Amniotic epithelial cell (primary cell): ENCODE results near the gene ZNF354C.
A peak's percentile ranks its signal among the peaks of the same experiment; 100 is the strongest.

ENCODE experiments used
- DNase-seq: peaks from one replicate; pipeline ENCODE4 v3.0.0-alpha.2; 2010; ENCODE audit warnings: low read depth

Gene ZNF354C

DNA sequence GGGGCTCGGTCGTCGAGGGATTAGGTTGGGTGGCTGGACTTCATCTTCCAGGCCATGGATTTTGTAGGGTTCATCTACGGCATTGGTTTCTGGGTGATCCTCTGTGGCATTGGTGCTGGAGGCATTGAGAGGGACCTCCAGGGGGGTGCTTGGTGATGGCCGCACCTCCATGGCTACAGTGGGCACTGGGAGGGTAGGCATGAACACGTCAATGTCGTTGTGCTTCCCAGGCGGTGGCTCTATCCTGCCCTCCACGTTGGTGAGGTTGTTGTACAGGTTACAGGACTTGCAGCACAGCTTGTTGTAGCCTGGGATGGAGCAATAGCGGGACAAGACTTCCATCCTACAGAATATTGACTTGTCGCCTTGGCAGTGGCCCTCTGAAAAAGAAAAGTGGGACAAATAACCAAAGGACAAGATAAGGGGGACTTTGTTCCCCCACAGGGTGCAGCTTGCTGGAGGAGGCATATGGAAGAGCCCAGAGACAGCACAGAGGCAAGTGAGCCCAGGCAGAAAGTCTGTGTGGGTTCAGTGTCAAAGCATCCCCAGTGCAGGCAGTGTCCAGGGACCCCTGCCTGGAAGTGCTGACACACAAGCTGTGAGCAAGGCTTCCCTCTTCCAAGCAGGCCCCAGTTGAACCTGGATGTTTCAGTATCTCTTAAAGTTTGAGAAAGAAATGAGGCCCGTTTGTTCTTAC, 53.9 kb downstream of the ZNF354C start:
- no peak for DNase-seq

DNA sequence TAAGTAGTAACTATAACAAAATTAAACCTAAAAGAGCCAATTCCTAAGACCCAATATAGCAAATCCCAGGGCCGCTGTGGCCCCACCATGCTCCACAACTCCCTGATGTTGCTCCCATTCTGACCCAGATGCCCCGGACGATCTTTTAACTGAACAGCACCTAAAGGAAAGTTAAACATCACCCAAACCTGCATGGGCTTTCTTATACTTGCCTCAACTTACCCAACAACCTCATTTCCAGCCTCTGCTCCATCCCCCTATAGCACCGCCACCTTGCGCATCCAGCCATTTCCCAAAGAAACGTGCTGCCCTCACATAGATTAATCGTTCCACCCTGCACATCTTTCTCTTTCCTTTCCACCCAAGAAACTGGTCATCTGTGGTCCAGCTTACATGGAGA, 54.6 kb downstream of the ZNF354C start:
- DNase-seq: no peak

DNA sequence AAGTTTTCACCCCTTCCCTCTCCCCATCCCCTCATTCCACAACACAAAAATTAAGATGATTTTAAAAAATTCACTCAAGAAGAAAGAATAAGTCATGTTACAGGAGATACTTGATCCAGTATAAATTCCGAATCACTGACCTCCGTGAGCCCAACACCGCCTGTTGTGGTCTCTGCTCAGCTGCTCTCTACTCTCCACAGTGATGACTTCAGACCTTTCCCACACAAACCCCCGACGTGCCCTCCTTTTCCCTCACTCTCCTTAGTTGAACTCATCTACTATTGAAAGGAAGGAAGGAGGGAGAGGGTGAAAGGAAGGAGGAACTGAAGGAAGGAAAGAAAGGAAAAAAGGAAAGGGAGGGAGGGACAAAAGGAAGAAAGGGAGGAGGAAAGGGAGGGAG, 55.1 kb downstream of the ZNF354C start:
- no peak for DNase-seq

- no peak for DNase-seq
These were observed 55.8 kb downstream of the ZNF354C start for GRCh38 chr5:179115845-179116524.

DNA sequence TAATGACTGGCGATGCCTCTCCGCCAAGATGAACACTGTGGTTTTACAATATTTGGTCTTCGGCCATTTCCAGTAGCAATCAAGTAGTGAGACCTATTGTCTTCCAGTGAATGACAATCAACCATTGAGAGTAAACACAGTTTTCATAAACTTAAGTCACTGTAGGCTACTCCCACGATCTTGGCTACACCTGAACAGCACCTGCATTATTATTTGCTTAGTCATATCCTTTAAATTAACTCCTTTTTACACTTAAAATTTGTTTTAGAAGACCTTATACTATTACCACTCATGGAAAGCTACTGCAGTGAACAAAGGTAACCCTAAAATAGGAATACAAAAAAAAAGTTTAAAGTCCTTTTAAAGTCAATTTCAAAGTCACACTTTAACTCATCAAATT, 58.2 kb downstream of the ZNF354C start:
- DNase-seq: no peak

DNA sequence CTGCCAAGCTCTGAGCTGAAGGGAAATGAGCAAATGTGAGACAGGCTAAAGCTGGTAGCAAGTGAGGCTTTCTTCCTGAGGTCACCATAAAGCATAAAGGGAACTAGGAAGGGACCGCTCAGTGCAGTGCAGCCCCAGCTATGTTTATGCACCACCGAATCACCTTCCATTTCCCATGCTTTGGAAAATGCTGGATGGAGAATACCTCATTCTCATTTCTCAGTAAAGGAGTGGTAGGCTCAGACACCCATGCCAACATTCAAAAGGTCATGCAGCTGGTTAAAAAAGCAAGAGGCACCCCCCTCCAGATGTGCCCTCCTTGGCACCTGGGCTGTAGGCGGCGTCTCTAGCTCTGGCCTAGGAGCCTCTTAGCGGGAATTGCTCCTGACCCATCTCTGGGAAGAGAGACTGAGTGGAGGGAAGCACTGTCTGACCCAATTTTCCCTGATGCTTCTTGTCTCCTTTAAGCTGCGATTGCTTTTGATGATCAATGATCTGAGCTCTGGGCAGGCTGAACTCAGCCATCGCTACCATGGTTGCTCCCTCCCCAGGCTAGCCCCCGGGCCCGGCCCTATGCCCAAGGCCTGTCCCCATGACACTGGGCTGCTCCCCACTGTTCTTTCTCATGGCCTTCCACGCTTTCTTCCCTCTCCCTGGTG, 58.7 kb downstream of the ZNF354C start:
- DNase-seq: no peak

GRCh38 chr5:179119415-179120170, 59.4 kb downstream of the ZNF354C start:
- DNase-seq: no peak

DNA sequence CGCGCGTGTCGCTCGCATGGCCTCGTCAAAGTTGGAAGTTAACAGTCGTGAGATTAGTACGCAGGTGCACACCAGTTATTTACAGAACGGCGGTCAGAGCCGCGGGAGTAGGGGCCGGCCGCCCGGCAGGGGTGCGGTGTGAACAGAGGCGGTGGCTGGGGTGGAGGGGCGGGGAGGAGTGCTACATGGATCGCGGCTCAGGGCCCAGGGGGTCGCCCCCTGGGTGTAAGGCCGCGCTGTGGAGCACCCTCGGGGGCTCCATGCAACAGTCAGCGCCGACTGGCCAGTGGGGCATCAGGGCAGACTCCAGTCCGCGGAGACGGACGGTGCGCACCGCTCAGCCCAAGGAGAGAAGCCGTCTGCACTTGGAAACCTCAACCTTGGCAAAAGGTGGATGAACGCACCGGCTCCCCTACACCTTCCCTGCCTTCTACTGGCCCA, 60.3 kb downstream of the ZNF354C start:
- DNase-seq: no peak

GRCh38 chr5:179120951-179121666, 60.9 kb downstream of the ZNF354C start:
- no peak for DNase-seq

- no peak for DNase-seq
These were observed 61.5 kb downstream of the ZNF354C start for GRCh38 chr5:179121667-179122111.

- DNase-seq: no peak
These were observed 62.4 kb downstream of the ZNF354C start for GRCh38 chr5:179122411-179123108.

DNA sequence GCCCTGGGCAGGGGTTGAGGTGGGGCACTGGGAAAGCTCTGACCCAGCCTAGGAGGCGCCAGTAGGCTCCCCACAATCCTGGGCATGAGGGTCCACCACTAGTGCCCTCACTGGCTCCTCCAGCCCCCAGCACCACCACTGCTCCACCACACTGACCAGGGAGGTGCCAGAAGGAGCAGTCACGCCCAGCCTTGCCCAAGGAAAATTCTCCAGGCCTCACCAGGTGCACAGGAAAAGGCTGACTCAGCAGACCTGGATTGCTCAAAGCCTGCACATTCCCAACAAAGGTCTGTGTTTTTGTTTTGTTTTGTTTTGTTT, 62.9 kb downstream of the ZNF354C start:
- no peak for DNase-seq

- peak; percentile 1 for DNase-seq
These were observed 63.5 kb downstream of the ZNF354C start for GRCh38 chr5:179123491-179124272.

DNA sequence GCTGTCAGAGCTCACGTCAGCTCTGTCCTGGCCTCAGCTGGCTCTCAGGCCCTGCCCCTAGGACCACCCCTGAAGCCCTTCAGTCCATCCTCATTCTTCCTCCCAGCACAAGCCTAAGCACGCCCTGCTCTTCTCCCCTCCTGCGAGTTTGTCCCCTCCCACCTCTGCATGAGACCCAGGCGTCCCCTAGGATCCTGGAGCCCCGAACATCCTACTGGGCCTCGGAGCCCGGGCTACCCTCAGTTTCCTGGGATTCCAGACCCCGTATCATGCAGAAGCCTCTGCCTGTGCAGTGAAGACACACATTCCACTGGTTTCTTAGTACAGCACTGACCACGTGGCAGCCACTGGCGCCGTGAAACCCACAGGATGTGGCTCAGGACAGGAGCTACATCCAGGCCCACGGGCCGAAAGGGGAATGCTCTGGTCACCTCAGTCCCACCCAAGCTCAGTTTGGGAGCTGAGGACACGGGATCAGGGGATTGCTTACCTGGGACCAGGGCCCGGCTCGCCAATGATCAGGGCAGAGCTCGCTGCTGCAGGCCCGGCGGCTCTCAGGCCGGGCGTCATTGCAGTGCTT, 64.2 kb downstream of the ZNF354C start:
- DNase-seq: no peak

GRCh38 chr5:179124853-179125788, 64.9 kb downstream of the ZNF354C start:
- no peak for DNase-seq

GRCh38 chr5:179125789-179126505, 65.8 kb downstream of the ZNF354C start:
- no peak for DNase-seq

DNA sequence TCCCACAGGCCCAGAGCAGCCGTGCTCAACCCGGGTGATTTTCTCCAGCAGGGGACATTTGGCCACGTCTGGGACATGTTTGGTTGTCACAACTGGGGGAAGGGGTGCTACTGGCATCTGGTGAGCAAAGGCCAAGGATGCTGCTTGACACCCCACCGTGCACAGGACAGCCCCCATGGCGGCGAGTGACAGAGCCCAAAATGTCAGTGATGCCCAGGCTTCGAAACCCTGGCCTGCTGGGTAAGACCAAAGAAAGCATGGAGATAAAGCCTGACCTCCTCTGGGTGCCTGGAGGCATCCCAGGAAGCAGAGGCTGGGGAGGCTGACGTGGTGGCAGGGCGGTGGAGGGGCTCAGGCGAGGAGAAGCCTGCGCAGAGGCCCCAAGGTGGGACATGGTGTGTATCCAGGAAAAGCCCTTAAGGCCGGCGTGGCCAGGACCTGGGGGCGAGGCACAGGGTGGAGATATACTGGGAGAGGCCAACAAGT, 66.4 kb downstream of the ZNF354C start:
- no peak for DNase-seq
